WERI-Rb-1 (cell line): ENCODE results near the gene PKNOX2.

Experiments used
- DNase-seq: peaks from one replicate; pipeline ENCODE4 v3.0.0-alpha.2; 2020
- H3K27ac ChIP-seq: fragments of 250-450 bp; sonication (Bioruptor Pico); 2 replicates; pipeline ENCODE4 v1.5.1; 2020; ENCODE audit warnings: mild to moderate bottlenecking, moderate library complexity
- H3K27me3 ChIP-seq: fragments of 250-450 bp; sonication (Bioruptor Pico); 2 replicates; pipeline ENCODE4 v1.5.1; 2021; ENCODE audit warnings: mild to moderate bottlenecking, low read depth, moderate library complexity; ENCODE audit not compliant: insufficient read depth, severe bottlenecking
- H3K36me3 ChIP-seq: fragments of 250-450 bp; sonication (Bioruptor Pico); 2 replicates; pipeline ENCODE4 v1.5.1; 2020; ENCODE audit warnings: mild to moderate bottlenecking, moderate library complexity
- H3K4me3 ChIP-seq: 2 replicates; pipeline ENCODE4 v1.5.1; 2011; ENCODE audit warnings: low read depth, mild to moderate bottlenecking, control low read depth, low read length
- H3K9me3 ChIP-seq: fragments of 250-450 bp; sonication (Bioruptor Pico); 2 replicates; pipeline ENCODE4 v1.5.1; 2021; ENCODE audit warnings: mild to moderate bottlenecking, moderate library complexity; ENCODE audit not compliant: severe bottlenecking
- TF ChIP-seq, protein P1 (sequence below): IDR thresholded peaks from 2 replicates; pipeline ENCODE4 v1.5.1; 2011; ENCODE audit warnings: low read depth, mild to moderate bottlenecking, control low read depth, inconsistent platforms, low read length

The PKNOX2 gene

DNA sequence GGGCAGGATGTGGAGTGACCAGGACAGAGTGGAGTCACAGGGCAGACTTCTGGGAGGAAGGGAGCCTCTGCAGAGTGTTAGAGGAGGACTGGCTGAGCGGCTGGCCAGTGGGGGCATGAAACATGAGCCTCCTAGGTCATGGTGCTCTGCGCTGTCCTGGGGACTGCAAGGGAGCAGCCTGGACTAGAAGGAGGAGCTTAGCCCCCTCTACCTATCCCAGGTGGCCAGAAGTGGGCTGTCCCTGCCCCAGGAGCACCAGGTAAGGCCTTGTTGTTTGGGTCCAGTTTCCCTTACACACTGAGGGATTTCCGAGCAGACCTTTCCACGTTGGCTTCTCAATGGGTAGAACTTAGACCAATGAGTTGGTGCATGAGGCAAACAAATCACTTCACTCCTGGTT, 7.4 kb downstream of the PKNOX2 start:
- no peaks in the 10 kb centered on the region for H3K27me3 ChIP-seq
- no peak overlapping the region for H3K27ac ChIP-seq
- no peaks in the 10 kb centered on the region for H3K36me3 ChIP-seq
- H3K9me3 ChIP-seq = no peaks in the 10 kb centered on the region
- TF ChIP-seq, protein P1, sequence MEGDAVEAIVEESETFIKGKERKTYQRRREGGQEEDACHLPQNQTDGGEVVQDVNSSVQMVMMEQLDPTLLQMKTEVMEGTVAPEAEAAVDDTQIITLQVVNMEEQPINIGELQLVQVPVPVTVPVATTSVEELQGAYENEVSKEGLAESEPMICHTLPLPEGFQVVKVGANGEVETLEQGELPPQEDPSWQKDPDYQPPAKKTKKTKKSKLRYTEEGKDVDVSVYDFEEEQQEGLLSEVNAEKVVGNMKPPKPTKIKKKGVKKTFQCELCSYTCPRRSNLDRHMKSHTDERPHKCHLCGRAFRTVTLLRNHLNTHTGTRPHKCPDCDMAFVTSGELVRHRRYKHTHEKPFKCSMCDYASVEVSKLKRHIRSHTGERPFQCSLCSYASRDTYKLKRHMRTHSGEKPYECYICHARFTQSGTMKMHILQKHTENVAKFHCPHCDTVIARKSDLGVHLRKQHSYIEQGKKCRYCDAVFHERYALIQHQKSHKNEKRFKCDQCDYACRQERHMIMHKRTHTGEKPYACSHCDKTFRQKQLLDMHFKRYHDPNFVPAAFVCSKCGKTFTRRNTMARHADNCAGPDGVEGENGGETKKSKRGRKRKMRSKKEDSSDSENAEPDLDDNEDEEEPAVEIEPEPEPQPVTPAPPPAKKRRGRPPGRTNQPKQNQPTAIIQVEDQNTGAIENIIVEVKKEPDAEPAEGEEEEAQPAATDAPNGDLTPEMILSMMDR = no peak
- H3K4me3 ChIP-seq = no peak overlapping the region
- no peak for DNase-seq

DNA sequence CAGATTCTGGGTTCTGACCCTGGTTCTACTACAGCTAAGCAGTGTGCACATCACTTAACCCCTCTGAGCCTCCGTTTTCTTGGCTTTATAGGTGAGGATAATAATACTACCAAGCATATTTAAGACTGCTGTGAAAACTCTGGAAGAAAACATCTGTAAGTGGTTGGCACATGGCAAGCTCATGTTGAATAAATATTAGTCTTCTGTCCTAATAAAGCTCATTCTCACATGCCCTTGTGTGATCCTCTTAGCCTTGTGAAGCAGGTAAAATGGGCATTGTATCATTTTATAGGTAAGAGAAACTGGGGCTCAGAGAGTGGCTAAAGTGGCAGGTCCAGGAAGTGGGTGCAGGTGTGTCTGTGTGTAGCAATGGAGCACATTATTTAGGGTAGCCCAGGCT, 8.5 kb downstream of the PKNOX2 start:
- no peaks in the 10 kb centered on the region for H3K9me3 ChIP-seq
- H3K27ac ChIP-seq = no peak overlapping the region
- no peaks in the 10 kb centered on the region for H3K36me3 ChIP-seq
- TF ChIP-seq, protein P1 = no peak
- H3K27me3 ChIP-seq = no peaks in the 10 kb centered on the region
- H3K4me3 ChIP-seq = no peak overlapping the region
- no peak for DNase-seq

DNA sequence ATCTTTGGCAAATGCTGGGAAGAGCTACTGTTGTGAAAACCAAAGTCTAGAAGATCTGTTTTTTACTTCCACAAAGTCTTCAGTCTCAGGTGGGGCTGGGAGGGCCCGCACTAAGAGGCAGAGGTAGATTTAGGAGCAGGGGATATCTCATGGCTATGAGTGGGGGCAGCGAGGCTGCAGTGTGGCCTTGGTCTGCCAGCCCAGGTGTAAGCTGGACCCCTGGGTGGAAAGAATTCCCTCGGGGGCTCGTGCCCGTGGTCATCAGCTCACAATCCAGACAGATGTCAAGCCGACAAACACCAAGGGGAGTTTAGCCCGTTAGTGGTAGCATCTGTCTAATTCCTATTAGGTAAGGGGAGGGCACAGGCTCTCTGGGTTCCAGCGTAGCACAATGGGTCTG, 9.0 kb downstream of the PKNOX2 start:
- Histone ChIP-seq H3K36me3 (no peaks in the 10 kb centered on the region), H3K27ac (no peak overlapping the region), H3K9me3 (no peaks in the 10 kb centered on the region), H3K27me3 (no peaks in the 10 kb centered on the region), H3K4me3 (no peak overlapping the region)
- TF ChIP-seq, protein P1 = no peak
- no peak for DNase-seq

GRCh38 chr11:125174057-125174456, 9.5 kb downstream of the PKNOX2 start:
- TF ChIP-seq, protein P1 = no peak
- no peaks in the 10 kb centered on the region for H3K27me3 ChIP-seq

DNA sequence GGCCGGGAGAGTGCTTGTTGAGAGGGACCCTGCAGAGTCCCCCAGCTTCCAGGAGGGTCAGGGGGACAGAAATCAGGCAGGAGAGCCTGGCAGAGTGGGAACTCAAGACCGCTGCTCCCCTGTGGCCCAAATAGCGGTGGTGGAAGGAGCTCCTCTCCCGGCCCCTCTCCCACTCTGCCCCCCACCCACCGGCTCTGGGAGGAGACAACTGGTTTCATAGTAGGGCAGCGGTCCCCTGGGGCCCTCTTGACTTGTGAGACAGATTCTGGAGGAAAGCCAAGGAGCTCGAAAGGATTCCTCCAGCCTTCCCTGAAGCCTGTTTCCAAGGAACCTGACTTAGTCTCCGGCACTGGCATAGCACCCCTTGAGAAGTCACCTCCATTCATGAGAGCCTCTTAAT, 10.1 kb downstream of the PKNOX2 start:
- H3K27me3 ChIP-seq = no peaks in the 10 kb centered on the region

More at GRCh38 chr11:125174057-125174456, 9.5 kb downstream of the PKNOX2 start:
- Histone ChIP-seq H3K9me3 (no peaks in the 10 kb centered on the region), H3K27ac (no peak overlapping the region), H3K36me3 (no peaks in the 10 kb centered on the region), H3K4me3 (no peak overlapping the region)
- DNase-seq = no peak

DNA sequence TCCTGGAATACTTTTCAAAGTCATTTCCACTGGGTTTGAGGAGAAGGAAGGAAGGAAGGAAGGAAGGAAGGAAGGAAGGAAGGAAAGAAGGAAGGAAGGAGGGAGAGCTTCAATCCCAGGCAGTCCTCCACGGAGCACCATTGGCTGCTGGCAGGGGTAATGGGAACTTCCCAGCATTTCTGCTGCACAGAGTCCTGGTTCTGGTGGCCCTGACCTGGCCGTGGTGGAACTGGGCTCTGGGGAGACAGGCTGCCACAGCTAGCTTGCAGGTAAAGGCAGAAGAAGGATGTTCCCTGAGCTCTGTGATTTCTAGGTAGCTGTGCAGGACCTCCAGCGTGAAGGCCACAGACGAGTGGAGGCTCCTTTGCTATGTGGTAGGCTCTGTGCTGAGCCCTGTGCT, 10.6 kb downstream of the PKNOX2 start:
- DNase-seq = no peak
- Histone ChIP-seq H3K27ac (no peak overlapping the region), H3K36me3 (no peaks in the 10 kb centered on the region), H3K9me3 (no peaks in the 10 kb centered on the region), H3K4me3 (no peak overlapping the region), H3K27me3 (no peaks in the 10 kb centered on the region)
- TF ChIP-seq, protein P1 = no peak

More for the DNA sequence above, 10.1 kb downstream of the PKNOX2 start:
- Histone ChIP-seq H3K36me3 (no peaks in the 10 kb centered on the region), H3K4me3 (no peak overlapping the region), H3K27ac (no peak overlapping the region), H3K9me3 (no peaks in the 10 kb centered on the region)
- no peak for DNase-seq
- TF ChIP-seq, protein P1 = no peak
